ENCODE results near the gene PPP1R3F.

The PPP1R3F gene

GRCh38 chrX:49233887-49234555 is 35.6 kb upstream of the PPP1R3F start:
- in situ Hi-C loops (cut with HindIII; ENCODE audit: low pct_unique_long_range_greater_than_20kb, low sequenced_read_pairs): no loop called here
- DNase-seq (ENCODE audit: low read depth in 1 of 2, low spot score in 1 of 2): no peak
- TF ChIP-seq JUND (IDR thresholded peaks at IDR 0.05; ENCODE audit: low read depth): no peak

- no peak for TF ChIP-seq JUND (IDR thresholded peaks at IDR 0.05; ENCODE audit: low read depth)
- in situ Hi-C loops (cut with HindIII; ENCODE audit: low pct_unique_long_range_greater_than_20kb, low sequenced_read_pairs): no loop called here
- DNase-seq (ENCODE audit: low read depth in 1 of 2, low spot score in 1 of 2): no peak
These were observed 32.5 kb upstream of the PPP1R3F start for GRCh38 chrX:49237060-49237459.

GRCh38 chrX:49238735-49239134 is 30.9 kb upstream of the PPP1R3F start:
- no peak for TF ChIP-seq JUND (IDR thresholded peaks at IDR 0.05; ENCODE audit: low read depth)
- no peak for DNase-seq (ENCODE audit: low read depth in 1 of 2, low spot score in 1 of 2)
- in situ Hi-C loops (cut with HindIII; ENCODE audit: low pct_unique_long_range_greater_than_20kb, low sequenced_read_pairs): no loop called here

GRCh38 chrX:49242545-49243066 is 27.0 kb upstream of the PPP1R3F start:
- in situ Hi-C loops (cut with HindIII; ENCODE audit: low pct_unique_long_range_greater_than_20kb, low sequenced_read_pairs): no loop called here
- TF ChIP-seq JUND (IDR thresholded peaks at IDR 0.05; ENCODE audit: low read depth): no peak
- DNase-seq (ENCODE audit: low read depth in 1 of 2, low spot score in 1 of 2): no peak

GRCh38 chrX:49243166-49243565 is 26.4 kb upstream of the PPP1R3F start:
- no peak for TF ChIP-seq JUND (IDR thresholded peaks at IDR 0.05; ENCODE audit: low read depth)
- DNase-seq (ENCODE audit: low read depth in 1 of 2, low spot score in 1 of 2): no peak
- in situ Hi-C loops (cut with HindIII; ENCODE audit: low pct_unique_long_range_greater_than_20kb, low sequenced_read_pairs): no loop called here

GRCh38 chrX:49244207-49244606 is 25.4 kb upstream of the PPP1R3F start:
- in situ Hi-C loops (cut with HindIII; ENCODE audit: low pct_unique_long_range_greater_than_20kb, low sequenced_read_pairs): no loop called here
- no peak for DNase-seq (ENCODE audit: low read depth in 1 of 2, low spot score in 1 of 2)
- no peak for TF ChIP-seq JUND (IDR thresholded peaks at IDR 0.05; ENCODE audit: low read depth)

GRCh38 chrX:49246541-49246940 is 23.1 kb upstream of the PPP1R3F start:
- DNase-seq (ENCODE audit: low read depth in 1 of 2, low spot score in 1 of 2): no peak
- TF ChIP-seq JUND (IDR thresholded peaks at IDR 0.05; ENCODE audit: low read depth): no peak
- in situ Hi-C loops (cut with HindIII; ENCODE audit: low pct_unique_long_range_greater_than_20kb, low sequenced_read_pairs): no loop called here

GRCh38 chrX:49247346-49247745 is 22.2 kb upstream of the PPP1R3F start:
- DNase-seq (ENCODE audit: low read depth in 1 of 2, low spot score in 1 of 2): no peak
- in situ Hi-C loops (cut with HindIII; ENCODE audit: low pct_unique_long_range_greater_than_20kb, low sequenced_read_pairs): no loop called here
- TF ChIP-seq JUND (IDR thresholded peaks at IDR 0.05; ENCODE audit: low read depth): no peak

- TF ChIP-seq JUND (IDR thresholded peaks at IDR 0.05; ENCODE audit: low read depth): no peak
- no peak for DNase-seq (ENCODE audit: low read depth in 1 of 2, low spot score in 1 of 2)
- in situ Hi-C loops (cut with HindIII; ENCODE audit: low pct_unique_long_range_greater_than_20kb, low sequenced_read_pairs): no loop called here
These were observed 21.4 kb upstream of the PPP1R3F start for GRCh38 chrX:49247916-49248811.

- in situ Hi-C loops (cut with HindIII; ENCODE audit: low pct_unique_long_range_greater_than_20kb, low sequenced_read_pairs): no loop called here
These were observed 20.5 kb upstream of the PPP1R3F start for GRCh38 chrX:49249071-49249470.

GRCh38 chrX:49249616-49250015 is 20.0 kb upstream of the PPP1R3F start:
- DNase-seq (ENCODE audit: low read depth in 1 of 2, low spot score in 1 of 2): no peak
- no peak for TF ChIP-seq JUND (IDR thresholded peaks at IDR 0.05; ENCODE audit: low read depth)
- in situ Hi-C loops (cut with HindIII; ENCODE audit: low pct_unique_long_range_greater_than_20kb, low sequenced_read_pairs): no loop called here

More at GRCh38 chrX:49249071-49249470, 20.5 kb upstream of the PPP1R3F start:
- DNase-seq (ENCODE audit: low read depth in 1 of 2, low spot score in 1 of 2): no peak
- TF ChIP-seq JUND (IDR thresholded peaks at IDR 0.05; ENCODE audit: low read depth): no peak

GRCh38 chrX:49250066-49250465 is 19.5 kb upstream of the PPP1R3F start:
- DNase-seq (ENCODE audit: low read depth in 1 of 2, low spot score in 1 of 2): no peak
- no peak for TF ChIP-seq JUND (IDR thresholded peaks at IDR 0.05; ENCODE audit: low read depth)
- in situ Hi-C loops (cut with HindIII; ENCODE audit: low pct_unique_long_range_greater_than_20kb, low sequenced_read_pairs): no loop called here

GRCh38 chrX:49250578-49250977 is 19.0 kb upstream of the PPP1R3F start:
- in situ Hi-C loops (cut with HindIII; ENCODE audit: low pct_unique_long_range_greater_than_20kb, low sequenced_read_pairs): no loop called here
- TF ChIP-seq JUND (IDR thresholded peaks at IDR 0.05; ENCODE audit: low read depth): no peak

More at GRCh38 chrX:49250578-49250977, 19.0 kb upstream of the PPP1R3F start:
- no peak for DNase-seq (ENCODE audit: low read depth in 1 of 2, low spot score in 1 of 2)

Data from T47D (cell line).